NCI-H1105 (cell line): ENCODE results near the gene DDI2.

Experiments
- DNase-seq: peaks from one replicate; lab custom pipeline; 2025; lab: John Stamatoyannopoulos, UW

DDI2 gene

DNA sequence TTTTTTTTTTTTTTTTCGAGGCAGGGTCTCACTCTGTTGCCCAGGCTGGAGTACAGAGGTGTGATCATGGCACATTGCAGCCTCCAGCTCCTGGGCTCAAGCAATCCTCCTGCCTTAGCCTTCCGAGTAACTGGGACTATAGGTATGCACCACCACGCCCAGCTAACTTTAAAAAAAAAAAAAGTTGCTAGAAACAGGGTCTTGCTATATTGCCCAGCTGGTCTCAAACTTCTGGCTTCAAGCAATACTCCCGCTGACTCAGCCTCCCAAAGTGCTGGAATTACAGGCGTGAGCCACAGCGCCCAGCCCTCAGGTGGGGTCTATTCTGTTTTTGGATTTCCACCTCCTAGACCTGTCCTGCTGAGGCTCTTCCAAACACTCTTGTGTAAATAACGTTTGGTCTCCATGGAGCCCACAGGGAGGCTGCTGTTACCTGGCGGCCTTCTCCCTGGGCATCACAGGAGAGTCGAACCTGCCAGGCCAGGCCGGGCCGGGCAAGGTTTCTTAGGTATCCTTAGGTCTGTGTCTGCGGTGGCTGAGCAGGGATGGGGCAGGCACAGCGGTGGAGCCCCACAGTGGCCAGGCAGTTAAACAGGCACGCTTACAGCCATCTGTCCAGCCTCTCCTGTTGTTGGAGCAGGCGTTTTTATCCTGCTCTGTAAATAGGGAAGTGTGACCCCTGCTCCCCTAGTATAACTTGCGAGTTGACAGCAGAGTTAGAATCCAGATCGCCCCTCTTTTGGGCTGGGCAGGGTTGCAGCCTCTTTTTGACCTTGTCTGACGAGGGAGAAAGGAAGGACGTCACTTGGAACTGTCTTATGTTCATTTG, 85.7 kb downstream of the DDI2 start:
- no peak for DNase-seq

DNA sequence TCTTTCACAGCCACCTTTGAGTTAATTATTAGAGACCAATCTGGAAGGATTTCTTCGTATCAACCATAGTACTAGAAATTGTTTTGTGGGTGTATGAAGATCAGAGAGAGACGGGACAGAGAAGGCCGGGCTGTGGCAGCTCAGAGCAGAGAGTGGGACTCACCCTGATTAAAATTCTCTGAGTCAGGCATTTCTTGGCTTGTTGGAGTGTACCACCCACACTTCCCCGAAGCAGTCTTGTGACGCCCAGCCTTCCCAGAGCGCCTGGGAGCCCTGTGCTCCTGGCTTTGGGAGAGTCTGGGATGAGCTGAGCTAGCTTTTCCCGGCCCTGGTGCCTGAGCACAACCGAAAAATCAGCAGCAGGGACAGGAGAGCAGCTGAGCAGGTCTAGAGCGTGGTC, 86.3 kb downstream of the DDI2 start:
- no peak for DNase-seq

GRCh38 chr1:15704526-15705183, 87.4 kb downstream of the DDI2 start:
- DNase-seq, result no peak

DNA sequence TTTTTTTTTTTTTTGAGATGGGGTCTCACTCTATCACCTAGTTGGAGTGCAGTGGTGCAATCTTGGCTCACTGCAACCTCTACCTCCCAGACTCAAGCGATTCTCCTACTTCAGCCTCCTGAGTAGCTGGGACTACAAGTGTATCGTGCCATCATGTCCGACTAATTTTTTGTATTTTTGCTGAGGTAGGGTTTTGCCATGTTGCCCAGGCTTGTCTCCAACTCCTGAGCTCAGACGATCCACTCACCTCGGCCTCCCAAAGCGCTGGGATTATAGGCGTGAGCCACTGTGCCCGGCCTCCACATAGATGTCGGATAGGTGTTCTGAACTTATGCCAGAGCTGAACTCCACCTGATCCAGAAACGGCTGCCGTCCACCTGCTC, 87.9 kb downstream of the DDI2 start:
- DNase-seq, result no peak

GRCh38 chr1:15706751-15707150, 89.5 kb downstream of the DDI2 start:
- no peak for DNase-seq

DNA sequence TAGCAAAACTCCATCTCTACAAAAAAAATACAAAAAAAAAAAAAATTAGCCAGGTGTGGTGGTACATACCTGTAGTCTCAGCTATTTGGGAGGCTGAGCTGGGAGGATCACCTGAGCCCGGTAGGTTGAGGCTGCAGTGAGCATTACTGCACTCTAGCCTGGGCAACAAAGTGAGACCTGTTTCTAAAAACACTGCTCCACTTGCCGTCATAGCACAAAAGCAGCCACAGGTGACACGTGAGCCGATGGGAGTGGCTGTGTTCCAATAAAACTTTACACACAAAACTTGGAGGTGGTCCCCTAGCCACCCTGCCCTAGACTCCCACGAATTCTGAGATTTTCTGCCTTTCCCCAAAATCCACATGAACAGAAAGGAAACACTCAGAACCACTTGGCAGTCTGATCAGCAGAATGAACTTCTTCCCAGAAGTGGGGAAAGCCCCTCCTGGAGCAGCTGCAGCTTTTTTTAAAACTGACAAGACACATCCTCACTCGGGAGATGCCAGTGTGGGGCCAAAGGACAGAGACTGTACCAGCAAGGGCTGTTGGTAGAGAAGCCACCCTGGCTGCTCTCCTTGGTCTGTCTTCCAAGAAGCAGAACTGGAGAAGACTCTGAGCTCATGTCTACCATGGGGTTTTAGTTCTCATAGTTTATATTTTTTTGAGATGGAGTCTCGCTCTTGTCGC, 90.1 kb downstream of the DDI2 start:
- DNase-seq, result no peak

DNA sequence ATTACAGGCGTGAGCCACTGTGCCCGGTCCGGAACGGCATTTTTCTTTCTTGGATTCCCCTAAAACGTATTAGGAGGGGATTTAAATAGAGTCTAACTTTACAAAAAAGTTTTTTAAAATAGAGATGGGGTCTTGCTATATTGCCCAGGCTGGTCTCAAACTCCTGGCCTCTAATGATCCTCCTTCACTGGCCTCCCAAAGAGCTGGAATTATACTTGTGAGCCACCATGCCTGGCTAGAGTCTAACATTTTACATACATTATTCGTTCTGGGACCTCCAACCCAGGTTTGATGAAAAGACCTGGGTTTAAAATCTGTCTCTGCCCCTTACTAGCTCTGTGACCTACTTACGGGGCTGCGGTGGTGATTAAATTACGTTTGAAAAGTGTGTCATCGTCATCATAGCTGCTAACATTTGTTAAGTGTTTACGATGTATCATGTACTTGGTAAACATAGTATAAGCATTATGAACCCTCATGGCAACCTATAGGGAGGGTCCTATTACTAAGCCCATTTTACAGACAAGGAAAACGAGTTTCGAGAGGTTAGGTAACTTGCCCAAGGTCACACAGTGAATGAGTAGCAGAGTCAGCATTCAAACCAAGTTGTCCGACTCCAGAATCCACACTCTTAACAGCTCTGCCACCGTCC, 91.4 kb downstream of the DDI2 start:
- no peak for DNase-seq

GRCh38 chr1:15709226-15709625, 92.0 kb downstream of the DDI2 start:
- no peak for DNase-seq

GRCh38 chr1:15712168-15712567, 94.9 kb downstream of the DDI2 start:
- no peak for DNase-seq

DNA sequence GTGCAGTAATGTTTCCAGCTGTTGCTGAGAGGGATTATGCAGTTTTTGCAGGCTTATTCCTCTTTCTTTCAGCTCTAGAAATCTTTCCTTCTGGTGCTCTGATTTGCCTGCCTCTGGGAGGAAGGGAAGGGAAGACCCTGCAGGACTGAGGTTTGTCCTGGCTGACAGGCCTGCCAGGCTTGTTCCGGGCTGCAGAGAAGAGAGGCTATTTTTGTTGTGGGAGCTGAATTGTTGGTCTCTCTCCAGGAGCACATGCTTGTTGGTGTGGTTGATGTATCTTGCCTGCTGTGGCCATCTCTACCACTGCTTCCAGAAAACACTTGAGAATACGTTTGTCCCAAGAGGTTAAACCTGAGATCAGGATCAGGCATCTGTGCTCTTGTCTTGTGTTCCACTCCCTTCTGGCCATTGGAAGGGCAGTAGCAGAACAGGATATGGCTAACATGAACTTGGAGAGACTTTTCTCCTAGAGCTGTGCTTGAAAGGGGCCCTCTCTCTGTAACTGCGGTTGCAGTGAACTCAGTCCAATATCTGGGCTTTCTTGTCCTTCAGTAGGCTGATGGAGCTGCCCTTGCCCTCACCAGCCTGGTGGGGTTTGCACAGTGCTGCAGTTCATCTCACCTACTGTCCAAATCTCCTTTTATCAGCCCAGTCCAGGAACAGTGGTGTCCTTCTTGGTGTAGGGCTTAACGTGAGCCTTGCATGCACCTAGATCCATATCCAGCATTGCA, 97.3 kb downstream of the DDI2 start:
- DNase-seq, result no peak

GRCh38 chr1:15717418-15718125, 100.3 kb downstream of the DDI2 start:
- no peak for DNase-seq

DNA sequence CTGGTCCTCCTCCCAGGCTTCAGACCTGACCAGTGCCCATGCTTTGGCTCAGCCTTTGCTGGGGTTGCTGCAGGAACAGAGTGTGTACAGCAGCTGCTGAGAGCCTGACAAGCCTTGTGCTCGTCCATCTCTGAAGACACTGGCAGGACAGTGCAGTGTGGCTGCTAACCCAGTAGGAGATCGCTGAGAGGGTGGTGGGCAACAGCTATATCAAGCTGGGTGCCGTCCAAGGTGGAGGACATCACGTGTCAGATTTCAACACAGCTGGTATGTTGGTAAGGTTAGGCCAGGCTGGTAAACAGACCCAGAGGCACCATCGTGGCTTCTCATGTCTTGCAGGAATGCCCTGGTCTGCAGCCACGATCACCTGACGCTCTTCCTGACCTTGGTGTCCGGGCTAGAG, 100.9 kb downstream of the DDI2 start:
- no peak for DNase-seq
